PC-3 (cell line): Measurements from ENCODE around the gene DNAH17.
A peak's percentile ranks its signal among the peaks of the same experiment; 100 is the strongest.

Experiments
- EZH2 ChIP-seq: fragments of 300-600 bp; sonication (generic); IDR thresholded peaks from one replicate; pipeline ENCODE4 v1.6.1; 2017; ENCODE audit warnings: antibody characterized with exemption, mild to moderate bottlenecking, low read length; ENCODE audit not compliant: unreplicated experiment
- TF ChIP-seq, protein P1 (sequence below): fragments of 300-600 bp; sonication (generic); conservative IDR thresholded peaks from 2 replicates; pipeline ENCODE4 v1.5.1; 2017; ENCODE audit warnings: antibody characterized with exemption, low read depth, mild to moderate bottlenecking, low read length

DNA sequence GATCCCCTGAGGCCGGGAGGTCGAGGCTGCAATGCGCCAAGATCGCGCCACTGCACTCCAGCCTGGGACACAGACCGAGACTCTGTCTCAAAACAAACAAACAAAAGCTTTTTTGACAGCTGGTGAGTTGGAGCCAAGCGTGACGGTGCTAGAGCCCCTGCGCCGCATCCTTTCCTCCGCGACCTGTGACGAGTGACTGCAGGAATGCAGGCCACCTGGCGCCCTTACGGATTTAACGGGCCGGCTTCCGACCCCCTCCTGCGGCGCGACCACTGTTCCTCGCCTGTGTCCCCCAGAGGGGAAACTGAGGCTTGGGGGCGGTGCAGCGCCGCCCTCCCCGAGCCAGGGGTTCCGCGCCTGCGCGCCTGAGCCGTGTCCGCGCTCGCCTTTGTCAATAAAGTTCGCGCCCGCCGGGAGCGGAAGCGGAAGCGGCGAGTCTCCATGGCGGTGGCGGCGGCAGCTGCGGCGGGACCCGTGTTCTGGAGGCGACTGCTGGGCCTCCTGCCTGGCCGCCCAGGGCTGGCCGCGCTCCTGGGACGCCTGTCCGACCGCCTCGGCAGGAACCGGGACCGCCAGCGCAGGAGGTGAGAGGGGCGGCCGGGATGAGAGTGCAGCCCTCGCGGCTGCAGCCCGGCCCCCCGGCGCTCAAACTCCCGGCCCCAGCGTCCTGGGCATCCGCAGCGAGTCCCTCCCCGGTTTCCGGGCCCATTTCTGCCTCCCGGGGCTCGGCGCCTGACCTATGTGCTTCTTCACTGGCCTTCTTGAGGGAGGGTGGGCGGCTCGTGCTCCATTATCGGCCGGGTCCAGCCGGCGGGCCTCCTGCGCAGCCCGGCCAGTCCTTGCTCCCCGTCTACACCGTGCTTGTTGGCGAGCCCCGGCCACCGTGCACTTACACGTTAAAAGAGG lies 198.7 kb downstream of the DNAH17 start, which contains the start of gene PGS1:
- no peak for TF ChIP-seq EZH2
- TF ChIP-seq, protein P1, sequence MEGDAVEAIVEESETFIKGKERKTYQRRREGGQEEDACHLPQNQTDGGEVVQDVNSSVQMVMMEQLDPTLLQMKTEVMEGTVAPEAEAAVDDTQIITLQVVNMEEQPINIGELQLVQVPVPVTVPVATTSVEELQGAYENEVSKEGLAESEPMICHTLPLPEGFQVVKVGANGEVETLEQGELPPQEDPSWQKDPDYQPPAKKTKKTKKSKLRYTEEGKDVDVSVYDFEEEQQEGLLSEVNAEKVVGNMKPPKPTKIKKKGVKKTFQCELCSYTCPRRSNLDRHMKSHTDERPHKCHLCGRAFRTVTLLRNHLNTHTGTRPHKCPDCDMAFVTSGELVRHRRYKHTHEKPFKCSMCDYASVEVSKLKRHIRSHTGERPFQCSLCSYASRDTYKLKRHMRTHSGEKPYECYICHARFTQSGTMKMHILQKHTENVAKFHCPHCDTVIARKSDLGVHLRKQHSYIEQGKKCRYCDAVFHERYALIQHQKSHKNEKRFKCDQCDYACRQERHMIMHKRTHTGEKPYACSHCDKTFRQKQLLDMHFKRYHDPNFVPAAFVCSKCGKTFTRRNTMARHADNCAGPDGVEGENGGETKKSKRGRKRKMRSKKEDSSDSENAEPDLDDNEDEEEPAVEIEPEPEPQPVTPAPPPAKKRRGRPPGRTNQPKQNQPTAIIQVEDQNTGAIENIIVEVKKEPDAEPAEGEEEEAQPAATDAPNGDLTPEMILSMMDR: 0 out of 2 replicates have a peak, but pooled peaks have one; percentile 9
